Activated CD8-positive, alpha-beta T cell treated with anti-CD3 and anti-CD28 coated beads, Interleukin-2, amount 10 ng/mL, durations not matched to agents 7 days and 5 days (primary cell): ENCODE measurements around the gene HAO2. TPM values are rescaled to one million over a fixed set of nuclear protein-coding genes. Genes with fewer than 3 reads are reported as not detected.

ENCODE experiments used
- ATAC-seq: fragments of 150-1000 bp; cut with Tn5 transposase; one replicate; pipeline ENCODE4 v1.10.0; 2021; ENCODE audit warnings: moderate library complexity
- CTCF ChIA-PET: fragments of 350-600 bp; sonication (Branson Sonifier 250); formaldehyde crosslinking; loops from one replicate; lab custom pipeline; 2021; ENCODE audit warnings: antibody characterized with exemption; lab: Charles Lee
- POLR2A ChIA-PET: fragments of 350-600 bp; sonication (Branson Sonifier 250); formaldehyde crosslinking; loops from one replicate; lab custom pipeline; 2021; ENCODE audit warnings: antibody characterized with exemption; lab: Charles Lee
- DNase-seq: peaks from one replicate; pipeline ENCODE4 v3.0.0-alpha.2; 2020
- H3K27ac Mint-ChIP-seq: one replicate; pipeline ENCODE4 v1.8.0; 2021; ENCODE audit warnings: mild to moderate bottlenecking, mixed read lengths
- H3K27me3 Mint-ChIP-seq: one replicate; pipeline ENCODE4 v1.8.0; 2021; ENCODE audit warnings: low read depth, mixed read lengths
- H3K36me3 Mint-ChIP-seq: one replicate; pipeline ENCODE4 v1.8.0; 2021; ENCODE audit warnings: low read depth, mixed read lengths
- H3K4me1 Mint-ChIP-seq: one replicate; pipeline ENCODE4 v1.8.0; 2021; ENCODE audit warnings: low read depth, mixed read lengths
- H3K4me3 Mint-ChIP-seq: one replicate; pipeline ENCODE4 v1.8.0; 2021; ENCODE audit warnings: mild to moderate bottlenecking, mixed read lengths
- H3K9me3 Mint-ChIP-seq: one replicate; pipeline ENCODE4 v1.8.0; 2022; ENCODE audit warnings: mixed read lengths; ENCODE audit not compliant: insufficient read depth
- total RNA-seq, 2 experiments: library from RNA; stranded (reverse); gene quantifications; one replicate each; pipeline ENCODE4 v1.2.3, GENCODE V29; 2021

Gene HAO2
- total RNA-seq, 2 experiments from 2014 or later: not detected

- DNase-seq (no peak), ATAC-seq (no peak)
- ChIA-PET POLR2A (no interaction called here), CTCF (no interaction called here)
- Mint-ChIP-seq H3K4me3 (no peak overlapping the region), H3K9me3 (no peaks in the 10 kb centered on the region), H3K27me3 (no peaks in the 10 kb centered on the region), H3K27ac (no peak overlapping the region), H3K36me3 (no peaks in the 10 kb centered on the region), H3K4me1 (no peaks in the 10 kb centered on the region)
These were observed 50.5 kb downstream of the HAO2 start for GRCh38 chr1:119419109-119419508.

DNA sequence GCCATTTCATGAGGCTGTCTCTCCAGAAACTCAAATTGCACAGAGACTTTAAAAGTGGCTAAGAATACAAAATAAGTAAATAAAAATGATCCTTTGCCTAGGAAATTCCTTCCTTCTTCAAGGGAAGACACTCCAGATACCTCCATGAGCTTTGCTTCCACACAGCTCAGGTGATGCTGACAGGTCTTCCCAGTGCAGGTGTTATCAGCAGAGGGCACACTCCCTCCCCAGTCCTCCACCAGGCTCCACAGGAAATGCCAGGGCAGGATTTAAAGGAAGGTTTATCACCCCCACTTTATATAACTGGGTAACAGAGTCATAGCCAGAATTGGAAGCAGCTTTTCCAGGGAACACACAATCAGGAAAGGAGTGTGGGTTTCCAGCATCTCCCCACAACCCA, 52.1 kb downstream of the HAO2 start:
- ATAC-seq (no peak), DNase-seq (no peak)
- Mint-ChIP-seq H3K4me3 (no peak overlapping the region), H3K27ac (no peak overlapping the region), H3K27me3 (no peaks in the 10 kb centered on the region), H3K4me1 (no peaks in the 10 kb centered on the region), H3K36me3 (no peaks in the 10 kb centered on the region), H3K9me3 (no peaks in the 10 kb centered on the region)
- ChIA-PET POLR2A (no interaction called here), CTCF (no interaction called here)

GRCh38 chr1:119422631-119423030, 54.0 kb downstream of the HAO2 start:
- Mint-ChIP-seq H3K36me3 (no peaks in the 10 kb centered on the region), H3K4me3 (no peak overlapping the region), H3K27me3 (no peaks in the 10 kb centered on the region), H3K27ac (no peak overlapping the region), H3K4me1 (no peaks in the 10 kb centered on the region), H3K9me3 (no peaks in the 10 kb centered on the region)
- POLR2A ChIA-PET: no interaction called here
- DNase-seq (no peak), ATAC-seq (no peak)
- CTCF ChIA-PET: no interaction called here

DNA sequence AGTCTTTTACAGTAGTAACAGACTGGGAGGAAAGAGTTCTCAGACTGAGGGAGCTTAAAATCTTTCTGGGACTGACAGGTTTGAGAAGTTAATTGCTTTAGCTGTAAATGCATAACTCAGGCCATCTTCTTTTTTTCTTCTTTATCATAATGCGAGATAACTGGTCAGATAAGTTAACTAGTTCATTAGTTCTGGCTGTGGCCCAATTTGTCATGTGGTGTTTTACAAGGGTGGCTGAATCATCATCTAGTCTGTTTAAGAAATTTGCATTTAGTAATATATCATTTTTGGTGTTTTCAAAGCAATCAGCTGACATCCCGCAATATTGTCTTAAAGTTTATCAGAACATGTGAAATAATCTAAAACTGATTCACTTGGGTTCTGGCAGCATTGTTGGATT, 60.4 kb downstream of the HAO2 start:
- DNase-seq: no peak
- Mint-ChIP-seq H3K4me1 (no peaks in the 10 kb centered on the region), H3K9me3 (no peaks in the 10 kb centered on the region), H3K27ac (no peak overlapping the region), H3K27me3 (peaks cover 2% of the 10 kb centered on the region), H3K4me3 (no peak overlapping the region), H3K36me3 (no peaks in the 10 kb centered on the region)
- ChIA-PET CTCF (no interaction called here), POLR2A (interaction anchor here (0.6 kb wide), 1 partner anchor 103 kb away, joined by 3 read pairs; no protein-coding TSS in a partner anchor)
- no peak for ATAC-seq

GRCh38 chr1:119429687-119430086, 61.1 kb downstream of the HAO2 start:
- DNase-seq: no peak
- no peak overlapping the region for H3K4me3 Mint-ChIP-seq
- POLR2A ChIA-PET: no interaction called here
- H3K27me3 Mint-ChIP-seq: peaks cover 2% of the 10 kb centered on the region
- CTCF ChIA-PET: no interaction called here
- no peak overlapping the region for H3K27ac Mint-ChIP-seq
- no peak for ATAC-seq
- no peaks in the 10 kb centered on the region for H3K9me3 Mint-ChIP-seq
- H3K4me1 Mint-ChIP-seq: no peaks in the 10 kb centered on the region
- no peaks in the 10 kb centered on the region for H3K36me3 Mint-ChIP-seq

DNA sequence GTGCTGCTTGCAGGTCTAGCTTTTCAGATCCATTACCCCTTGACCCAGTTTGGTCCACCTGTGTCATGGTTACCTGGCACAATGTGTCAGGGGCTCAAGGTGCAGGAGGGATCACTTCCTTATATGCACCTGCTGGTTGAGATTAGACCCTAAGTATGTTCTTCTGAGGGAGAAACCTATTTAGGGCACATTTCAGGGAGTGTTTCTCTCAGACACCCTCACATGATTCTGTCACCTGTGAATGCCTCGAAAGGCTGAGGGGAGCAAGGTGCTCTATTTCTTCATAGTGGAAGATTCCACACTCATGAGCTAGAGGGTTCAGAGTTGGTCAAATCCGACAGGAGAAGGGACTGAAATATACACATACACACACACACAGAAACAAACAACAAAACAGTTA, 61.9 kb downstream of the HAO2 start:
- no peak for DNase-seq

GRCh38 chr1:119431836-119432235, 63.3 kb downstream of the HAO2 start:
- Mint-ChIP-seq H3K36me3 (no peaks in the 10 kb centered on the region), H3K4me1 (no peaks in the 10 kb centered on the region), H3K9me3 (no peaks in the 10 kb centered on the region), H3K4me3 (no peak overlapping the region), H3K27ac (no peak overlapping the region), H3K27me3 (peaks cover 6% of the 10 kb centered on the region)
- CTCF ChIA-PET: no interaction called here
- DNase-seq: no peak
- no peak for ATAC-seq
- POLR2A ChIA-PET: no interaction called here

More for the DNA sequence above, 61.9 kb downstream of the HAO2 start:
- ChIA-PET CTCF (no interaction called here), POLR2A (no interaction called here)
- Mint-ChIP-seq H3K4me1 (no peaks in the 10 kb centered on the region), H3K36me3 (no peaks in the 10 kb centered on the region), H3K27ac (no peak overlapping the region), H3K4me3 (no peak overlapping the region), H3K27me3 (peaks cover 2% of the 10 kb centered on the region), H3K9me3 (no peaks in the 10 kb centered on the region)
- ATAC-seq: no peak

GRCh38 chr1:119435052-119435451, 66.5 kb downstream of the HAO2 start:
- DNase-seq (no peak), ATAC-seq (no peak)
- H3K4me1 Mint-ChIP-seq: no peaks in the 10 kb centered on the region
- POLR2A ChIA-PET: no interaction called here
- H3K27me3 Mint-ChIP-seq: peaks cover 7% of the 10 kb centered on the region
- H3K36me3 Mint-ChIP-seq: no peaks in the 10 kb centered on the region
- H3K4me3 Mint-ChIP-seq: no peak overlapping the region
- no peak overlapping the region for H3K27ac Mint-ChIP-seq
- no peaks in the 10 kb centered on the region for H3K9me3 Mint-ChIP-seq
- CTCF ChIA-PET: no interaction called here

DNA sequence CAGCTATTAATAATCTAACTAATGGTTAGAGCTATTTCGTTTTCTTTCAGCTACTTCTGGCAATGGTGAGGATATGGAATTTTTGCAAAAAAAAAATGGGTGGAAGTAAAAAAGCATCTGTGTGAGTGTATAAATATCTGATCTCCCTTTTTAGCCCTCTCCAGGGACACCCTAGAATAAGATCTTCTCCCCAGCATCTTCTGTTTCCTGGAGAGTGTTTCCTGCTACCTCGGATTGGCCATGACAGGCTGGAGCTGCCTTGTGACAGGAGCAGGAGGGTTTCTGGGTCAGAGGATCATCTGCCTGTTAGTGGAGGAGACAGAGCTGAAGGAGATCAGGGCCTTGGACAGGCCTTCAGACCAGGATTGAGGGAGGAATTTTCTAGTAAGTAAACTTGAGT, 70.2 kb downstream of the HAO2 start:
- no peaks in the 10 kb centered on the region for H3K9me3 Mint-ChIP-seq
- no peaks in the 10 kb centered on the region for H3K4me1 Mint-ChIP-seq
- ATAC-seq (no peak), DNase-seq (no peak)
- no peaks in the 10 kb centered on the region for H3K36me3 Mint-ChIP-seq
- H3K27ac Mint-ChIP-seq: no peak overlapping the region
- ChIA-PET CTCF (no interaction called here), POLR2A (no interaction called here)
- no peak overlapping the region for H3K4me3 Mint-ChIP-seq
- peaks cover 10% of the 10 kb centered on the region for H3K27me3 Mint-ChIP-seq

DNA sequence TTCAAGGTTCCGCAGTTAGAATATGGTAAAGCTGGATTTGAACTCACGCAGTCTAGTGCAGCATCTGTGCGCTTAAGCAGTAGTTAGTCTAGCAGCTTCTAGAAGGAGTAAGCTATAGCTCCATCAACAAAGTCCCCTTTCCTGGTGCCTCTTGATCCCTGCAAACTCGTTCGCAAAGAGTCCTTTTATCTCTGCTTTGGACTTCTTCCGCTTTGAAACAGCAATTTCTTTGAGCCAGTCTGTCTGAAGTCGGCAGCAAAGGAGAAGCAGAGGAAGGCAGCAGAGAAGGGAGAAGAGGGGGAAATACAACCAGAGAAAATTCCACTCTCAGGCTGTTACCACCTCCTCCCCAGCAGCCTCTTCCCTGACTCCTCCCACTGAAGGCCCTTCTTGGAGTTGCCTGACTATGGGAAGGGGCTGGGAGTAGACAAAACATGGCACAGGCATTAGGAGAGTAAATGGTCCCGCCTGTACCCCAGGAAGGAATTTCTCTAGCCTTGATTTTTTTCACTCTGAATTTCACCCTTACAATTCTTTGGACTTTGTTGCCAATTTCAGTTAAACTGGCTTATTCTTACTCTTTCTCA, 72.2 kb downstream of the HAO2 start:
- Mint-ChIP-seq H3K9me3 (no peaks in the 10 kb centered on the region), H3K4me1 (no peaks in the 10 kb centered on the region), H3K27me3 (peaks cover 10% of the 10 kb centered on the region), H3K4me3 (no peak overlapping the region), H3K36me3 (no peaks in the 10 kb centered on the region), H3K27ac (no peak overlapping the region)
- ChIA-PET POLR2A (no interaction called here), CTCF (no interaction called here)
- ATAC-seq (no peak), DNase-seq (no peak)

DNA sequence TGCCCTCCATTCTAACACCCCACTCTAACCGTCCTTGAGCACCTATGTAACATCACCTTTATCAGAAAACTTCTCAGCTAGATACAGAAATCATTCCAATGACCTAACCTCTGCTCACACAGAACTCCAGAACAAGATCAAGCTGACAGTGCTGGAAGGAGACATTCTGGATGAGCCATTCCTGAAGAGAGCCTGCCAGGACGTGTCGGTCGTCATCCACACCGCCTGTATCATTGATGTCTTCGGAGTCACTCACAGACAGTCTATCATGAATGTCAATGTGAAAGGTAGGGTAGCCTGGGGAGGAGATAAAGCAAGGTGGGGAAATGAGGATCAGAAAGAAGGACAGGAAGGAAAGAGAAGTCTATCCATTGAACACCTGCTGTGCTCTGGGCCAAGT, 74.2 kb downstream of the HAO2 start:
- Mint-ChIP-seq H3K4me1 (no peaks in the 10 kb centered on the region), H3K4me3 (no peak overlapping the region), H3K27ac (no peak overlapping the region), H3K27me3 (peaks cover 5% of the 10 kb centered on the region), H3K36me3 (no peaks in the 10 kb centered on the region), H3K9me3 (no peaks in the 10 kb centered on the region)
- DNase-seq: no peak
- ChIA-PET POLR2A (no interaction called here), CTCF (no interaction called here)
- no peak for ATAC-seq
